CD14-positive monocyte (primary cell): ENCODE results near the gene PLXNB3. TPM values are rescaled to one million over a fixed set of nuclear protein-coding genes. Genes with fewer than 3 reads are reported as not detected.
A peak's percentile ranks its signal among the peaks of the same experiment; 100 is the strongest.

ENCODE experiments used
- DNase-seq, 3 donors: peaks; one replicate each; pipeline ENCODE4 v3.0.0-alpha.2; 2011 to 2022
- H2AFZ ChIP-seq: 2 replicates; pipeline ENCODE4 v1.6.0; 2012; ENCODE audit warnings: mild to moderate bottlenecking, low read depth, low read length, inconsistent platforms; ENCODE audit not compliant: insufficient read depth, poor library complexity, severe bottlenecking
- H3K27ac ChIP-seq, 2 donors: 1 replicate in 1 of 2; 2 replicates in 1 of 2; pipeline ENCODE4 v1.5.1; 2012 to 2013; ENCODE audit warnings: low read length in 2 of 2, control low read depth in 1 of 2, inconsistent platforms in 1 of 2, low read depth in 1 of 2, mild to moderate bottlenecking in 1 of 2
- H3K27me3 ChIP-seq, 2 donors: one replicate each; pipeline versions ENCODE4 v1.6.0 to v1.6.1; 2011 to 2013; ENCODE audit warnings: low read length in 2 of 2; ENCODE audit not compliant: control insufficient read depth in 2 of 2, insufficient read depth in 2 of 2
- H3K36me3 ChIP-seq, 2 donors: replicated peaks in 1 of 2; 1 replicate in 1 of 2; 2 replicates in 1 of 2; pipeline versions ENCODE4 v1.5.1 to v1.6.1; 2012 to 2013; ENCODE audit warnings: low read length in 2 of 2, control low read depth in 1 of 2, inconsistent platforms in 1 of 2, mild to moderate bottlenecking in 1 of 2; ENCODE audit not compliant: insufficient read depth in 2 of 2, control insufficient read depth in 1 of 2
- H3K4me1 ChIP-seq, 2 donors: 1 replicate in 1 of 2; 2 replicates in 1 of 2; pipeline versions ENCODE4 v1.5.1 to v1.6.1; 2012 to 2013; ENCODE audit warnings: low read length in 2 of 2, control low read depth in 1 of 2, inconsistent platforms in 1 of 2, mild to moderate bottlenecking in 1 of 2, moderate library complexity in 1 of 2; ENCODE audit not compliant: insufficient read depth in 2 of 2, control insufficient read depth in 1 of 2
- H3K4me2 ChIP-seq: replicated peaks from 2 replicates; pipeline ENCODE3; 2012; ENCODE audit warnings: low read length, moderate library complexity, mild to moderate bottlenecking; ENCODE audit not compliant: poor library complexity, severe bottlenecking; ENCODE audit errors: extremely low read depth
- H3K4me3 ChIP-seq, 3 experiments: fragments of 200-600 bp in 1 of 3; sonication (generic) in 1 of 3; replicated peaks in 1 of 3; 1 replicate in 2 of 3; 2 replicates in 1 of 3; pipeline ENCODE4 v1.5.1; 2011 to 2013; ENCODE audit warnings: low read length in 3 of 3, mild to moderate bottlenecking in 3 of 3, control low read depth in 2 of 3, low read depth in 2 of 3, inconsistent platforms in 1 of 3, moderate library complexity in 1 of 3
- H3K79me2 ChIP-seq: 2 replicates; pipeline ENCODE4 v1.6.0; 2012; ENCODE audit warnings: mild to moderate bottlenecking, control low read depth, inconsistent platforms, low read length, moderate library complexity; ENCODE audit not compliant: insufficient read depth
- H3K9ac ChIP-seq: 2 replicates; pipeline ENCODE4 v1.6.0; 2017; ENCODE audit warnings: low read length, mild to moderate bottlenecking; ENCODE audit not compliant: insufficient read depth, poor library complexity, severe bottlenecking
- H3K9me3 ChIP-seq, 2 donors: replicated peaks in 1 of 2; 1 replicate in 1 of 2; 2 replicates in 1 of 2; pipeline versions ENCODE4 v1.5.1 to v1.6.1; 2012 to 2013; ENCODE audit warnings: low read length in 2 of 2, control low read depth in 1 of 2; ENCODE audit not compliant: control insufficient read depth in 1 of 2, insufficient read depth in 1 of 2
- H4K20me1 ChIP-seq: 2 replicates; pipeline ENCODE4 v1.6.0; 2012; ENCODE audit warnings: mild to moderate bottlenecking, low read length, control low read depth, moderate library complexity; ENCODE audit not compliant: insufficient read depth
- H3K27ac Mint-ChIP-seq, 7 donors: one replicate each; pipeline ENCODE4 v1.8.0; 2020; ENCODE audit warnings: mild to moderate bottlenecking in 7 of 7, mixed read lengths in 7 of 7, moderate library complexity in 6 of 7, inconsistent platforms in 2 of 7
- H3K27me3 Mint-ChIP-seq, 3 donors: one replicate each; pipeline ENCODE4 v1.8.0; 2021 to 2022; ENCODE audit warnings: low read depth in 3 of 3, mild to moderate bottlenecking in 3 of 3, mixed read lengths in 3 of 3, moderate library complexity in 3 of 3, inconsistent platforms in 1 of 3
- H3K36me3 Mint-ChIP-seq, 2 donors: one replicate each; pipeline ENCODE4 v1.8.0; 2020; ENCODE audit warnings: mixed read lengths in 2 of 2, inconsistent platforms in 1 of 2, mild to moderate bottlenecking in 1 of 2
- H3K4me1 Mint-ChIP-seq: one replicate; pipeline ENCODE4 v1.8.0; 2020; ENCODE audit warnings: mild to moderate bottlenecking, mixed read lengths
- H3K4me3 Mint-ChIP-seq, 2 donors: one replicate each; pipeline ENCODE4 v1.8.0; 2020; ENCODE audit warnings: mild to moderate bottlenecking in 2 of 2, mixed read lengths in 2 of 2, moderate library complexity in 1 of 2
- H3K9me3 Mint-ChIP-seq, 7 donors: one replicate each; pipeline ENCODE4 v1.8.0; 2020 to 2022; ENCODE audit warnings: mixed read lengths in 7 of 7, mild to moderate bottlenecking in 6 of 7, moderate library complexity in 6 of 7, inconsistent platforms in 2 of 7
- CTCF ChIP-seq: fragments of 200-600 bp; IDR thresholded peaks from one replicate; pipeline ENCODE4 v1.8.0; 2022; ENCODE audit warnings: antibody characterized with exemption, mild to moderate bottlenecking
- WGBS: methylation state at CpG from one replicate; pipeline ENCODE4 v1.1.5; 2013; ENCODE audit warnings: missing lambda C conversion rate; ENCODE audit not compliant: insufficient coverage; 5-methylcytosine and 5-hydroxymethylcytosine counted together
- intact Hi-C, 2 donors: fragments of 100-400 bp; cut with micrococcal nuclease; formaldehyde crosslinking; loops; one replicate each; pipeline versions ENCODE4 v1.15.0 to v1.15.1; 2023
- polyA plus RNA-seq, 3 donors: library from polyadenylated mRNA; depleted of rRNA in 1 of 3; unstranded in 2 of 3; stranded (reverse) in 1 of 3; fragments of 300-500 nt in 2 of 3; fragments of >200 nt in 1 of 3; fragmentation: Illumina TruSeq in 2 of 3; gene quantifications; 1 replicate in 2 of 3; 2 replicates in 1 of 3; pipeline ENCODE4 v1.2.3, GENCODE V29; 2012 to 2021

The PLXNB3 gene
- polyA plus RNA-seq, 3 donors: not detected

- peaks cover 0 to 6% (median 1%) of the 10 kb centered on the region in 3 donors for H3K27me3 Mint-ChIP-seq
- Histone ChIP-seq H3K27ac (peak within 1 kb of the TSS; percentile 93 to 100), H3K79me2 (peaks cover 72% of the 10 kb centered on the region), H3K9ac (peak within 1 kb of the TSS; percentile 82), H3K4me3 (peak within 1 kb of the TSS; percentile 66 to 80 (median 71)), H4K20me1 (peaks cover 50% of the 10 kb centered on the region), H2AFZ (peak within 1 kb of the TSS; percentile 59), H3K9me3 (peaks cover 0 to 7% of the 10 kb centered on the region in 2 donors), H3K27me3 (no peaks in the 10 kb centered on the region), H3K4me1 (peaks cover 56 to 65% of the 10 kb centered on the region in 2 donors), H3K36me3 (peaks cover 17 to 21% of the 10 kb centered on the region in 2 donors), H3K4me2 (peak within 1 kb of the TSS; percentile 86)
- intact Hi-C loops: loop anchor here in 1 of 2 donors (5.0 kb wide), 1 partner anchor 203 kb away; the partner anchor contains the start of gene ARHGAP4
- no peak for TF ChIP-seq CTCF
- WGBS: 0% methylated on average over 6 of the region's 88 CpGs
- DNase-seq: peak; percentile 81 to 90 (median 88)
- peak within 1 kb of the TSS; percentile 90 for H3K4me3 Mint-ChIP-seq
- H3K36me3 Mint-ChIP-seq: peaks cover 20 to 30% of the 10 kb centered on the region in 2 donors
- H3K9me3 Mint-ChIP-seq: peaks cover 0 to 15% (median 4%) of the 10 kb centered on the region in 7 donors
- peak within 1 kb of the TSS; percentile 84 to 93 (median 92) for H3K27ac Mint-ChIP-seq
- H3K4me1 Mint-ChIP-seq: peaks cover 41% of the 10 kb centered on the region
These were observed 39.6 kb upstream of the PLXNB3 start, which contains the start of the genes ABCD1 and BCAP31 for GRCh38 chrX:153724252-153725038. TSS of gene ABCD1 (plus strand) at chrX:153724856. CDS start at chrX:153725267, 411 bp downstream. TSS of gene BCAP31 (minus strand) at chrX:153724387. CDS start at chrX:153723244, 1,143 bp downstream.

DNA sequence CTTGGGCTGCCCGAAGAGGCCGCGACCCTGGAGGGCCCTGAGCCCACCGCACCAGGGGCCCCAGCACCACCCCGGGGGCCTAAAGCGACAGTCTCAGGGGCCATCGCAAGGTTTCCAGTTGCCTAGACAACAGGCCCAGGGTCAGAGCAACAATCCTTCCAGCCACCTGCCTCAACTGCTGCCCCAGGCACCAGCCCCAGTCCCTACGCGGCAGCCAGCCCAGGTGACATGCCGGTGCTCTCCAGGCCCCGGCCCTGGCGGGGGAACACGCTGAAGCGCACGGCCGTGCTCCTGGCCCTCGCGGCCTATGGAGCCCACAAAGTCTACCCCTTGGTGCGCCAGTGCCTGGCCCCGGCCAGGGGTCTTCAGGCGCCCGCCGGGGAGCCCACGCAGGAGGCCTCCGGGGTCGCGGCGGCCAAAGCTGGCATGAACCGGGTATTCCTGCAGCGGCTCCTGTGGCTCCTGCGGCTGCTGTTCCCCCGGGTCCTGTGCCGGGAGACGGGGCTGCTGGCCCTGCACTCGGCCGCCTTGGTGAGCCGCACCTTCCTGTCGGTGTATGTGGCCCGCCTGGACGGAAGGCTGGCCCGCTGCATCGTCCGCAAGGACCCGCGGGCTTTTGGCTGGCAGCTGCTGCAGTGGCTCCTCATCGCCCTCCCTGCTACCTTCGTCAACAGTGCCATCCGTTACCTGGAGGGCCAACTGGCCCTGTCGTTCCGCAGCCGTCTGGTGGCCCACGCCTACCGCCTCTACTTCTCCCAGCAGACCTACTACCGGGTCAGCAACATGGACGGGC is 38.8 kb upstream of the PLXNB3 start:
- peaks cover 42% of the 10 kb centered on the region for H4K20me1 ChIP-seq
- WGBS: 56% methylated on average over 37 of the region's 55 CpGs
- H3K4me1 Mint-ChIP-seq: peaks cover 41% of the 10 kb centered on the region
- H3K27ac ChIP-seq: peak overlapping the region; percentile 93 to 100
- H3K79me2 ChIP-seq: peaks cover 72% of the 10 kb centered on the region
- H3K27me3 Mint-ChIP-seq: peaks cover 0 to 5% (median 0%) of the 10 kb centered on the region in 3 donors
- H3K9me3 ChIP-seq: peaks cover 0 to 7% of the 10 kb centered on the region in 2 donors
- no peaks in the 10 kb centered on the region for H3K27me3 ChIP-seq
- peaks cover 63 to 72% of the 10 kb centered on the region in 2 donors for H3K4me1 ChIP-seq
- peak overlapping the region; percentile 73 to 78 for H3K4me3 Mint-ChIP-seq
- TF ChIP-seq CTCF: no peak
- peaks cover 0 to 18% (median 5%) of the 10 kb centered on the region in 7 donors for H3K9me3 Mint-ChIP-seq
- peak overlapping the region; percentile 84 to 93 (median 92) for H3K27ac Mint-ChIP-seq
- H2AFZ ChIP-seq: no peak overlapping the region
- H3K36me3 ChIP-seq: peaks cover 14 to 17% of the 10 kb centered on the region in 2 donors
- peak overlapping the region; percentile 82 for H3K9ac ChIP-seq
- intact Hi-C loops: no loop called here
- peak overlapping the region; percentile 31 to 80 (median 71) for H3K4me3 ChIP-seq
- no peak for DNase-seq
- H3K36me3 Mint-ChIP-seq: peaks cover 16 to 28% of the 10 kb centered on the region in 2 donors
- H3K4me2 ChIP-seq: peak overlapping the region; percentile 86
